ENCODE data around the gene CNPPD1. TPM values are rescaled to one million over a fixed set of nuclear protein-coding genes. Genes with fewer than 3 reads are reported as not detected.

CNPPD1 gene
- total RNA-seq, 1 experiment from 2014 or later: 32.8 TPM

- no peaks in the 10 kb centered on the region for H3K27me3 Mint-ChIP-seq (ENCODE audit: low read depth)
- H3K4me1 Mint-ChIP-seq: peaks cover 25% of the 10 kb centered on the region
- ChIA-PET CTCF (interaction anchor here (0.7 to 2.8 kb wide), 12 partner anchors 11 to 309 kb away, joined by 3 to 24 read pairs (median 4); partner anchors contain the start of genes ANKZF1, ATG9A, DNPEP and TUBA4B), POLR2A (interaction anchor here (0.6 to 3.0 kb wide), 10 partner anchors 12 to 169 kb away, joined by 3 to 21 read pairs (median 8); partner anchors contain the start of genes ANKZF1, ATG9A, DNAJB2 and DNPEP)
- ATAC-seq (peak; percentile 71), DNase-seq (ENCODE audit: low spot score) (peak; percentile 74)
- H3K4me3 Mint-ChIP-seq: peak overlapping the region; percentile 85
- TF ChIP-seq TEAD4 (CRISPR knock-in tag; IDR thresholded peaks at IDR 0.05): peak; percentile 7; the same call in 1 of the 2 replicates
- TF ChIP-seq ZNF317 (CRISPR knock-in tag; IDR thresholded peaks at IDR 0.05; ENCODE audit: borderline replicate concordance, low read depth): 0 out of 2 replicates have a peak, but pooled peaks have one; percentile 9
- 0 out of 2 replicates have a peak, but pooled peaks have one; percentile 2 for TF ChIP-seq ELF4 (CRISPR knock-in tag; IDR thresholded peaks at IDR 0.05; ENCODE audit: low read depth)
- TF ChIP-seq ZNF416 (CRISPR knock-in tag; IDR thresholded peaks at IDR 0.05): no peak
- 0 out of 2 replicates have a peak, but pooled peaks have one; percentile 11 for TF ChIP-seq IRF1 (CRISPR knock-in tag; IDR thresholded peaks at IDR 0.05)
- TF ChIP-seq ATF1 (CRISPR knock-in tag; IDR thresholded peaks at IDR 0.05): 0 out of 2 replicates have a peak, but pooled peaks have one; percentile 17
- TF ChIP-seq ZNF232 (CRISPR knock-in tag; IDR thresholded peaks at IDR 0.05): 0 out of 2 replicates have a peak, but pooled peaks have one; percentile 10
- peak; percentile 13; the same call in 1 of the 2 replicates for TF ChIP-seq RELA (CRISPR knock-in tag; IDR thresholded peaks at IDR 0.05; ENCODE audit: borderline replicate concordance)
- TF ChIP-seq ATF2 (CRISPR knock-in tag; IDR thresholded peaks at IDR 0.05; ENCODE audit: borderline replicate concordance, low read depth): peak; percentile 41; the same call in 1 of the 2 replicates
- no peak for TF ChIP-seq SP1 (CRISPR knock-in tag; conservative IDR thresholded peaks at IDR 0.05)
- no peak for TF ChIP-seq AR (CRISPR knock-in tag; IDR thresholded peaks at IDR 0.05)
- TF ChIP-seq, protein P1, sequence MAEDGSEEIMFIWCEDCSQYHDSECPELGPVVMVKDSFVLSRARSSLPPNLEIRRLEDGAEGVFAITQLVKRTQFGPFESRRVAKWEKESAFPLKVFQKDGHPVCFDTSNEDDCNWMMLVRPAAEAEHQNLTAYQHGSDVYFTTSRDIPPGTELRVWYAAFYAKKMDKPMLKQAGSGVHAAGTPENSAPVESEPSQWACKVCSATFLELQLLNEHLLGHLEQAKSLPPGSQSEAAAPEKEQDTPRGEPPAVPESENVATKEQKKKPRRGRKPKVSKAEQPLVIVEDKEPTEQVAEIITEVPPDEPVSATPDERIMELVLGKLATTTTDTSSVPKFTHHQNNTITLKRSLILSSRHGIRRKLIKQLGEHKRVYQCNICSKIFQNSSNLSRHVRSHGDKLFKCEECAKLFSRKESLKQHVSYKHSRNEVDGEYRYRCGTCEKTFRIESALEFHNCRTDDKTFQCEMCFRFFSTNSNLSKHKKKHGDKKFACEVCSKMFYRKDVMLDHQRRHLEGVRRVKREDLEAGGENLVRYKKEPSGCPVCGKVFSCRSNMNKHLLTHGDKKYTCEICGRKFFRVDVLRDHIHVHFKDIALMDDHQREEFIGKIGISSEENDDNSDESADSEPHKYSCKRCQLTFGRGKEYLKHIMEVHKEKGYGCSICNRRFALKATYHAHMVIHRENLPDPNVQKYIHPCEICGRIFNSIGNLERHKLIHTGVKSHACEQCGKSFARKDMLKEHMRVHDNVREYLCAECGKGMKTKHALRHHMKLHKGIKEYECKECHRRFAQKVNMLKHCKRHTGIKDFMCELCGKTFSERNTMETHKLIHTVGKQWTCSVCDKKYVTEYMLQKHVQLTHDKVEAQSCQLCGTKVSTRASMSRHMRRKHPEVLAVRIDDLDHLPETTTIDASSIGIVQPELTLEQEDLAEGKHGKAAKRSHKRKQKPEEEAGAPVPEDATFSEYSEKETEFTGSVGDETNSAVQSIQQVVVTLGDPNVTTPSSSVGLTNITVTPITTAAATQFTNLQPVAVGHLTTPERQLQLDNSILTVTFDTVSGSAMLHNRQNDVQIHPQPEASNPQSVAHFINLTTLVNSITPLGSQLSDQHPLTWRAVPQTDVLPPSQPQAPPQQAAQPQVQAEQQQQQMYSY (CRISPR knock-in tag; IDR thresholded peaks at IDR 0.05): no peak
- TF ChIP-seq TP53 (CRISPR knock-in tag; IDR thresholded peaks at IDR 0.05): no peak
- H3K9me3 Mint-ChIP-seq: no peaks in the 10 kb centered on the region
- peak overlapping the region; percentile 70 for H3K27ac Mint-ChIP-seq
- H3K36me3 Mint-ChIP-seq: peaks cover 36% of the 10 kb centered on the region
Measured at GRCh38 chr2:219218217-219218731, 41.5 kb upstream of the CNPPD1 start.

- DNase-seq (ENCODE audit: low spot score): no peak
- no peaks in the 10 kb centered on the region for H3K9me3 Mint-ChIP-seq
- H3K27me3 Mint-ChIP-seq (ENCODE audit: low read depth): no peaks in the 10 kb centered on the region
- H3K4me3 Mint-ChIP-seq: peak overlapping the region; percentile 51
- ChIA-PET CTCF (interaction anchor here (0.5 to 1.4 kb wide), 5 partner anchors 79 to 313 kb away, joined by 3 to 4 read pairs (median 3); no protein-coding TSS in a partner anchor), POLR2A (interaction anchor here (0.7 kb wide), 1 partner anchor 78 kb away, joined by 3 read pairs; no protein-coding TSS in a partner anchor)
- H3K36me3 Mint-ChIP-seq: peaks cover 41% of the 10 kb centered on the region
- H3K4me1 Mint-ChIP-seq: peaks cover 25% of the 10 kb centered on the region
- H3K27ac Mint-ChIP-seq: peak overlapping the region; percentile 79
- ATAC-seq: no peak
- TF ChIP-seq FOXP4 (CRISPR knock-in tag; IDR thresholded peaks at IDR 0.05) (no peak), E2F4 (CRISPR knock-in tag; IDR thresholded peaks at IDR 0.05; ENCODE audit: borderline replicate concordance, low read depth) (no peak), TP53 (CRISPR knock-in tag; IDR thresholded peaks at IDR 0.05) (no peak), TCF7 (CRISPR knock-in tag; IDR thresholded peaks at IDR 0.05; ENCODE audit: low read depth) (no peak), NR1H2 (CRISPR knock-in tag; IDR thresholded peaks at IDR 0.05) (no peak), ZNF121 (CRISPR knock-in tag; IDR thresholded peaks at IDR 0.05) (no peak), NFATC4 (CRISPR knock-in tag; IDR thresholded peaks at IDR 0.05) (no peak), KAT7 (CRISPR knock-in tag; IDR thresholded peaks at IDR 0.05; ENCODE audit: borderline replicate concordance) (no peak)
- TF ChIP-seq, protein P2, sequence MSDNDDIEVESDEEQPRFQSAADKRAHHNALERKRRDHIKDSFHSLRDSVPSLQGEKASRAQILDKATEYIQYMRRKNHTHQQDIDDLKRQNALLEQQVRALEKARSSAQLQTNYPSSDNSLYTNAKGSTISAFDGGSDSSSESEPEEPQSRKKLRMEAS (CRISPR knock-in tag; IDR thresholded peaks at IDR 0.05): no peak
Measured at GRCh38 chr2:219216535-219216915, 39.8 kb upstream of the CNPPD1 start.
